CD14-positive monocyte (primary cell): ENCODE results near the gene SUGCT. TPM values are rescaled to one million over a fixed set of nuclear protein-coding genes. Genes with fewer than 3 reads are reported as not detected.

Source experiments
- DNase-seq, 3 donors: peaks; one replicate each; pipeline ENCODE4 v3.0.0-alpha.2; 2011 to 2022
- H2AFZ ChIP-seq: 2 replicates; pipeline ENCODE4 v1.6.0; 2012; ENCODE audit warnings: mild to moderate bottlenecking, low read depth, low read length, inconsistent platforms; ENCODE audit not compliant: insufficient read depth, poor library complexity, severe bottlenecking
- H3K27ac ChIP-seq, 2 donors: 1 replicate in 1 of 2; 2 replicates in 1 of 2; pipeline ENCODE4 v1.5.1; 2012 to 2013; ENCODE audit warnings: low read length in 2 of 2, control low read depth in 1 of 2, inconsistent platforms in 1 of 2, low read depth in 1 of 2, mild to moderate bottlenecking in 1 of 2
- H3K27me3 ChIP-seq, 2 donors: one replicate each; pipeline versions ENCODE4 v1.6.0 to v1.6.1; 2011 to 2013; ENCODE audit warnings: low read length in 2 of 2; ENCODE audit not compliant: control insufficient read depth in 2 of 2, insufficient read depth in 2 of 2
- H3K36me3 ChIP-seq, 2 donors: replicated peaks in 1 of 2; 1 replicate in 1 of 2; 2 replicates in 1 of 2; pipeline versions ENCODE4 v1.5.1 to v1.6.1; 2012 to 2013; ENCODE audit warnings: low read length in 2 of 2, control low read depth in 1 of 2, inconsistent platforms in 1 of 2, mild to moderate bottlenecking in 1 of 2; ENCODE audit not compliant: insufficient read depth in 2 of 2, control insufficient read depth in 1 of 2
- H3K4me1 ChIP-seq, 2 donors: 1 replicate in 1 of 2; 2 replicates in 1 of 2; pipeline versions ENCODE4 v1.5.1 to v1.6.1; 2012 to 2013; ENCODE audit warnings: low read length in 2 of 2, control low read depth in 1 of 2, inconsistent platforms in 1 of 2, mild to moderate bottlenecking in 1 of 2, moderate library complexity in 1 of 2; ENCODE audit not compliant: insufficient read depth in 2 of 2, control insufficient read depth in 1 of 2
- H3K4me2 ChIP-seq: replicated peaks from 2 replicates; pipeline ENCODE3; 2012; ENCODE audit warnings: low read length, moderate library complexity, mild to moderate bottlenecking; ENCODE audit not compliant: poor library complexity, severe bottlenecking; ENCODE audit errors: extremely low read depth
- H3K4me3 ChIP-seq, 3 experiments: fragments of 200-600 bp in 1 of 3; sonication (generic) in 1 of 3; replicated peaks in 1 of 3; 1 replicate in 2 of 3; 2 replicates in 1 of 3; pipeline ENCODE4 v1.5.1; 2011 to 2013; ENCODE audit warnings: low read length in 3 of 3, mild to moderate bottlenecking in 3 of 3, control low read depth in 2 of 3, low read depth in 2 of 3, inconsistent platforms in 1 of 3, moderate library complexity in 1 of 3
- H3K79me2 ChIP-seq: 2 replicates; pipeline ENCODE4 v1.6.0; 2012; ENCODE audit warnings: mild to moderate bottlenecking, control low read depth, inconsistent platforms, low read length, moderate library complexity; ENCODE audit not compliant: insufficient read depth
- H3K9ac ChIP-seq: 2 replicates; pipeline ENCODE4 v1.6.0; 2017; ENCODE audit warnings: low read length, mild to moderate bottlenecking; ENCODE audit not compliant: insufficient read depth, poor library complexity, severe bottlenecking
- H3K9me3 ChIP-seq, 2 donors: replicated peaks in 1 of 2; 1 replicate in 1 of 2; 2 replicates in 1 of 2; pipeline versions ENCODE4 v1.5.1 to v1.6.1; 2012 to 2013; ENCODE audit warnings: low read length in 2 of 2, control low read depth in 1 of 2; ENCODE audit not compliant: control insufficient read depth in 1 of 2, insufficient read depth in 1 of 2
- H4K20me1 ChIP-seq: 2 replicates; pipeline ENCODE4 v1.6.0; 2012; ENCODE audit warnings: mild to moderate bottlenecking, low read length, control low read depth, moderate library complexity; ENCODE audit not compliant: insufficient read depth
- H3K27ac Mint-ChIP-seq, 7 donors: one replicate each; pipeline ENCODE4 v1.8.0; 2020; ENCODE audit warnings: mild to moderate bottlenecking in 7 of 7, mixed read lengths in 7 of 7, moderate library complexity in 6 of 7, inconsistent platforms in 2 of 7
- H3K27me3 Mint-ChIP-seq, 3 donors: one replicate each; pipeline ENCODE4 v1.8.0; 2021 to 2022; ENCODE audit warnings: low read depth in 3 of 3, mild to moderate bottlenecking in 3 of 3, mixed read lengths in 3 of 3, moderate library complexity in 3 of 3, inconsistent platforms in 1 of 3
- H3K36me3 Mint-ChIP-seq, 2 donors: one replicate each; pipeline ENCODE4 v1.8.0; 2020; ENCODE audit warnings: mixed read lengths in 2 of 2, inconsistent platforms in 1 of 2, mild to moderate bottlenecking in 1 of 2
- H3K4me1 Mint-ChIP-seq: one replicate; pipeline ENCODE4 v1.8.0; 2020; ENCODE audit warnings: mild to moderate bottlenecking, mixed read lengths
- H3K4me3 Mint-ChIP-seq, 2 donors: one replicate each; pipeline ENCODE4 v1.8.0; 2020; ENCODE audit warnings: mild to moderate bottlenecking in 2 of 2, mixed read lengths in 2 of 2, moderate library complexity in 1 of 2
- H3K9me3 Mint-ChIP-seq, 7 donors: one replicate each; pipeline ENCODE4 v1.8.0; 2020 to 2022; ENCODE audit warnings: mixed read lengths in 7 of 7, mild to moderate bottlenecking in 6 of 7, moderate library complexity in 6 of 7, inconsistent platforms in 2 of 7
- CTCF ChIP-seq: fragments of 200-600 bp; IDR thresholded peaks from one replicate; pipeline ENCODE4 v1.8.0; 2022; ENCODE audit warnings: antibody characterized with exemption, mild to moderate bottlenecking
- WGBS: methylation state at CpG from one replicate; pipeline ENCODE4 v1.1.5; 2013; ENCODE audit warnings: missing lambda C conversion rate; ENCODE audit not compliant: insufficient coverage; 5-methylcytosine and 5-hydroxymethylcytosine counted together
- intact Hi-C, 2 donors: fragments of 100-400 bp; cut with micrococcal nuclease; formaldehyde crosslinking; loops; one replicate each; pipeline versions ENCODE4 v1.15.0 to v1.15.1; 2023
- polyA plus RNA-seq, 3 donors: library from polyadenylated mRNA; depleted of rRNA in 1 of 3; unstranded in 2 of 3; stranded (reverse) in 1 of 3; fragments of 300-500 nt in 2 of 3; fragments of >200 nt in 1 of 3; fragmentation: Illumina TruSeq in 2 of 3; gene quantifications; 1 replicate in 2 of 3; 2 replicates in 1 of 3; pipeline ENCODE4 v1.2.3, GENCODE V29; 2012 to 2021

SUGCT gene
- polyA plus RNA-seq, 3 donors: not detected

GRCh38 chr7:40876601-40877000 is 741.8 kb downstream of the SUGCT start:
- H3K4me2 ChIP-seq: no peak overlapping the region
- no peaks in the 10 kb centered on the region for H3K4me1 ChIP-seq
- 95% methylated on average over 2 of the region's 3 CpGs for WGBS
- Mint-ChIP-seq H3K27ac (no peak overlapping the region), H3K36me3 (no peaks in the 10 kb centered on the region), H3K4me3 (no peak overlapping the region), H3K27me3 (no peaks in the 10 kb centered on the region), H3K9me3 (peaks cover 2 to 15% (median 6%) of the 10 kb centered on the region in 7 donors), H3K4me1 (no peaks in the 10 kb centered on the region)
- H3K9ac ChIP-seq: no peak overlapping the region
- H3K4me3 ChIP-seq: no peak overlapping the region
- H4K20me1 ChIP-seq: no peaks in the 10 kb centered on the region
- H3K36me3 ChIP-seq: no peaks in the 10 kb centered on the region
- no peak for TF ChIP-seq CTCF
- intact Hi-C loops: no loop called here
- no peaks in the 10 kb centered on the region for H3K79me2 ChIP-seq
- no peak overlapping the region for H2AFZ ChIP-seq
- peaks cover 0 to 2% of the 10 kb centered on the region in 2 donors for H3K9me3 ChIP-seq
- H3K27me3 ChIP-seq: no peaks in the 10 kb centered on the region
- no peak overlapping the region for H3K27ac ChIP-seq
- DNase-seq: no peak

DNA sequence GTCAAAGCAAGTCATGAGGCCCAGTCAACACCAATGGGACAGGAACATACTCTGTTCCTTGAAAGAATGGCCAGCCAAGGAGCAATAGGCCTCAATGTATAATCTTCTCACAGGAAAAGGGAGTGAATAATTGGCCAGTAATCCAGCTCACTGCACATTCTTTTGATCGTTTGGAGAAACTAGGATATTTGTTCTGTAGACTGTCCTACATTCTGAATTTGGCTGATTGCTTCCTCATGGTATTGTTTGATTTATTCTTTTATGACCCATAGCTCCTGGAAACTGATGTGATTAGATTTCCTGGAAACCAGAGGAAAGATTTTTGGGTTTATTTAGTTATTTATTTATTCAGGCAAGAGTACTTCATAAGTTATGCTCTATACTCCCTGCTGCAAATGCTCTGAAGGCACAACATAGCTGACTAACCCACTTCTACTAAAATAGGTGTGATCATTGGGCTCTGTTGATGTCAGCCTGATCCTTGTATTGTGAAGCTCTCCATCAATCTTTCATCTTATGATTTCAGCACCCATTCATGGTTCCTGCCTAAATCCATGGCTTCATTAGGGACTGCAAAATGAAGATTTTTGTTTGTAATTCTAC is 745.2 kb downstream of the SUGCT start:
- no peaks in the 10 kb centered on the region for H3K9me3 ChIP-seq
- Mint-ChIP-seq H3K27me3 (no peaks in the 10 kb centered on the region), H3K4me1 (no peaks in the 10 kb centered on the region), H3K9me3 (peaks cover 0 to 14% (median 4%) of the 10 kb centered on the region in 7 donors), H3K27ac (no peak overlapping the region), H3K4me3 (no peak overlapping the region), H3K36me3 (no peaks in the 10 kb centered on the region)
- no peaks in the 10 kb centered on the region for H3K79me2 ChIP-seq
- no peaks in the 10 kb centered on the region for H3K4me1 ChIP-seq
- H3K4me2 ChIP-seq: no peak overlapping the region
- H4K20me1 ChIP-seq: no peaks in the 10 kb centered on the region
- no peak overlapping the region for H3K27ac ChIP-seq
- TF ChIP-seq CTCF: no peak
- DNase-seq: no peak
- no peak overlapping the region for H2AFZ ChIP-seq
- WGBS: no CpG with 5 or more reads among the region's 1 CpG
- no peaks in the 10 kb centered on the region for H3K27me3 ChIP-seq
- intact Hi-C loops: no loop called here
- no peak overlapping the region for H3K9ac ChIP-seq
- H3K36me3 ChIP-seq: no peaks in the 10 kb centered on the region
- no peak overlapping the region for H3K4me3 ChIP-seq
